Measurements from ENCODE around the gene DPYD. TPM values are rescaled to one million over a fixed set of nuclear protein-coding genes. Genes with fewer than 3 reads are reported as not detected.

Gene DPYD
- total and polyA plus RNA-seq, 10 of the 15 experiments (the other 5 are each of a cell fraction or from before 2014, with no cell fraction given) = 5.7 to 23.8 (median 10.2) TPM

- Histone ChIP-seq H3K9ac (ENCODE audit: control insufficient read depth, insufficient read depth, low read length) (no peak overlapping the region), H3K4me2 (ENCODE audit: control insufficient read depth, insufficient read depth) (no peak overlapping the region), H4K20me1 (ENCODE audit: control insufficient read depth, insufficient read depth) (no peaks in the 10 kb centered on the region), H3K79me2 (ENCODE audit: control insufficient read depth, insufficient read depth, low read length) (no peaks in the 10 kb centered on the region), H3K27ac (ENCODE audit: control insufficient read depth, insufficient read depth) (no peak overlapping the region), H3K9me3 (replicated peaks; ENCODE audit: control insufficient read depth, insufficient read depth, low read length) (no peaks in the 10 kb centered on the region), H3K36me3 (ENCODE audit: control insufficient read depth in 2 of 2, insufficient read depth in 2 of 2, low read length in 1 of 2) (no peaks in the 10 kb centered on the region), H3K4me1 (ENCODE audit: control insufficient read depth, insufficient read depth, low read length) (no peaks in the 10 kb centered on the region), H3K4me3 (no peak overlapping the region), H3K27me3 (replicated peaks in 1 of 2; ENCODE audit: control insufficient read depth in 2 of 2, insufficient read depth in 2 of 2, low read length in 1 of 2) (no peaks in the 10 kb centered on the region), H2AFZ (ENCODE audit: control insufficient read depth, low read depth, low read length) (no peak overlapping the region)
- intact Hi-C loops (cut with micrococcal nuclease; ENCODE audit: unreplicated experiment) (no loop called here), in situ Hi-C loops (cut with MboI) (no loop called here)
- CTCF ChIA-PET = interaction anchor here (1.0 kb wide), 1 partner anchor 10 kb away, joined by 3 read pairs; no protein-coding TSS in a partner anchor
- SMC1A ChIA-PET (ENCODE audit: uncharacterized antibody, unreplicated experiment) = no interaction called here
- ATAC-seq = no peak
- TF ChIP-seq EZH2 (IDR thresholded peaks at IDR 0.05; ENCODE audit: borderline replicate concordance, control insufficient read depth, low read depth, low read length) = no peak
- TF ChIP-seq, protein P1, sequence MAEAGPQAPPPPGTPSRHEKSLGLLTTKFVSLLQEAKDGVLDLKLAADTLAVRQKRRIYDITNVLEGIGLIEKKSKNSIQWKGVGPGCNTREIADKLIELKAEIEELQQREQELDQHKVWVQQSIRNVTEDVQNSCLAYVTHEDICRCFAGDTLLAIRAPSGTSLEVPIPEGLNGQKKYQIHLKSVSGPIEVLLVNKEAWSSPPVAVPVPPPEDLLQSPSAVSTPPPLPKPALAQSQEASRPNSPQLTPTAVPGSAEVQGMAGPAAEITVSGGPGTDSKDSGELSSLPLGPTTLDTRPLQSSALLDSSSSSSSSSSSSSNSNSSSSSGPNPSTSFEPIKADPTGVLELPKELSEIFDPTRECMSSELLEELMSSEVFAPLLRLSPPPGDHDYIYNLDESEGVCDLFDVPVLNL (IDR thresholded peaks at IDR 0.05; ENCODE audit: low read depth, low read length) = no peak
- TF ChIP-seq, protein P2, sequence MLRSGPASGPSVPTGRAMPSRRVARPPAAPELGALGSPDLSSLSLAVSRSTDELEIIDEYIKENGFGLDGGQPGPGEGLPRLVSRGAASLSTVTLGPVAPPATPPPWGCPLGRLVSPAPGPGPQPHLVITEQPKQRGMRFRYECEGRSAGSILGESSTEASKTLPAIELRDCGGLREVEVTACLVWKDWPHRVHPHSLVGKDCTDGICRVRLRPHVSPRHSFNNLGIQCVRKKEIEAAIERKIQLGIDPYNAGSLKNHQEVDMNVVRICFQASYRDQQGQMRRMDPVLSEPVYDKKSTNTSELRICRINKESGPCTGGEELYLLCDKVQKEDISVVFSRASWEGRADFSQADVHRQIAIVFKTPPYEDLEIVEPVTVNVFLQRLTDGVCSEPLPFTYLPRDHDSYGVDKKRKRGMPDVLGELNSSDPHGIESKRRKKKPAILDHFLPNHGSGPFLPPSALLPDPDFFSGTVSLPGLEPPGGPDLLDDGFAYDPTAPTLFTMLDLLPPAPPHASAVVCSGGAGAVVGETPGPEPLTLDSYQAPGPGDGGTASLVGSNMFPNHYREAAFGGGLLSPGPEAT (IDR thresholded peaks at IDR 0.05; ENCODE audit: low read depth) = no peak
- no peak for TF ChIP-seq SMAD1 (IDR thresholded peaks at IDR 0.05; ENCODE audit: low read depth, partially characterized antibody)
- TF ChIP-seq CHD2 (IDR thresholded peaks at IDR 0.05; ENCODE audit: borderline replicate concordance, low read depth, low read length) = no peak
- TF ChIP-seq TCF3 (IDR thresholded peaks at IDR 0.05; ENCODE audit: borderline replicate concordance, insufficient read depth, low read depth, low read length) = no peak
- TF ChIP-seq SMC3 (IDR thresholded peaks at IDR 0.05; ENCODE audit: borderline replicate concordance, low read length) = no peak
- TF ChIP-seq RUNX3 (IDR thresholded peaks at IDR 0.05; ENCODE audit: low read length) = no peak
- WGBS (ENCODE audit: insufficient coverage, insufficient replicate concordance, low lambda C conversion rate, missing lambda C conversion rate) = 0% methylated on average over 2 of the region's 2 CpGs
- FAIRE-seq = no peak
- no TSS peak for BruUV-seq (replicated peaks)
- POLR2A ChIA-PET = no interaction called here
- RAD21 ChIA-PET (ENCODE audit: unreplicated experiment) = no interaction called here
- DNase-seq (ENCODE audit: low read depth, low spot score) = no peak
Measured at GRCh38 chr1:97307151-97307550, 613.7 kb downstream of the DPYD start.

Data from GM12878 (cell line).